Mesenchymal stem cell (in vitro differentiated cells and primary cell): ENCODE data around the gene PCDH10.

ENCODE experiments used
- DNase-seq: peaks from one replicate; pipeline ENCODE4 v3.0.0-alpha.2; 2013
- H2AFZ ChIP-seq: one replicate; pipeline ENCODE4 v1.6.1; 2013; ENCODE audit warnings: low read depth, mild to moderate bottlenecking, control low read depth, inconsistent platforms, low read length, moderate library complexity
- H2AK5ac ChIP-seq: 2 replicates; pipeline ENCODE4 v1.6.1; 2013; ENCODE audit warnings: low read length, moderate library complexity, mild to moderate bottlenecking, inconsistent platforms; ENCODE audit not compliant: severe bottlenecking
- H2BK120ac ChIP-seq: one replicate; pipeline ENCODE4 v1.6.1; 2013; ENCODE audit warnings: low read depth, mild to moderate bottlenecking, inconsistent platforms, low read length, moderate library complexity
- H2BK12ac ChIP-seq, 2 experiments: one replicate each; pipeline ENCODE4 v1.6.1; 2013; ENCODE audit warnings: inconsistent platforms in 2 of 2, low read length in 2 of 2, mild to moderate bottlenecking in 2 of 2, moderate library complexity in 2 of 2, control low read depth in 1 of 2
- H2BK15ac ChIP-seq: one replicate; pipeline ENCODE4 v1.6.1; 2013; ENCODE audit warnings: mild to moderate bottlenecking, low read depth, inconsistent platforms; ENCODE audit not compliant: poor library complexity, severe bottlenecking
- H2BK5ac ChIP-seq: 2 replicates; pipeline ENCODE4 v1.6.1; 2013; ENCODE audit warnings: low read depth, mild to moderate bottlenecking, low read length, control low read depth, inconsistent platforms; ENCODE audit not compliant: poor library complexity, severe bottlenecking
- H3K14ac ChIP-seq, 2 experiments: one replicate each; pipeline ENCODE4 v1.6.1; 2013; ENCODE audit warnings: inconsistent platforms in 2 of 2, low read length in 2 of 2, control low read depth in 1 of 2, mild to moderate bottlenecking in 1 of 2, moderate library complexity in 1 of 2
- H3K18ac ChIP-seq, 2 experiments: one replicate each; pipeline ENCODE4 v1.6.1; 2013; ENCODE audit warnings: inconsistent platforms in 2 of 2, low read length in 2 of 2, control low read depth in 1 of 2, low read depth in 1 of 2, mild to moderate bottlenecking in 1 of 2
- H3K23ac ChIP-seq, 2 experiments: one replicate each; pipeline ENCODE4 v1.6.1; 2013; ENCODE audit warnings: inconsistent platforms in 2 of 2, low read length in 2 of 2, mild to moderate bottlenecking in 2 of 2, moderate library complexity in 2 of 2, control low read depth in 1 of 2
- H3K27ac ChIP-seq: 2 replicates; pipeline ENCODE4 v1.5.1; 2013; ENCODE audit warnings: mild to moderate bottlenecking, moderate library complexity, low read length, control low read depth, inconsistent platforms; ENCODE audit not compliant: poor library complexity, severe bottlenecking
- H3K27me3 ChIP-seq, 2 experiments: 2 replicates each; pipeline versions ENCODE4 v1.6.1 to v1.7.0; 2013; ENCODE audit warnings: low read length in 2 of 2, mild to moderate bottlenecking in 2 of 2, moderate library complexity in 2 of 2, control low read depth in 1 of 2, inconsistent platforms in 1 of 2; ENCODE audit not compliant: control insufficient read depth in 1 of 2, insufficient read depth in 1 of 2
- H3K36me3 ChIP-seq, 2 experiments: 2 replicates each; pipeline versions ENCODE4 v1.6.1 to v1.7.0; 2013; ENCODE audit warnings: low read length in 2 of 2, control low read depth in 1 of 2, inconsistent platforms in 1 of 2, low read depth in 1 of 2, mild to moderate bottlenecking in 1 of 2; ENCODE audit not compliant: insufficient read depth in 2 of 2, control insufficient read depth in 1 of 2
- H3K4ac ChIP-seq, 2 experiments: one replicate each; pipeline ENCODE4 v1.6.1; 2013; ENCODE audit warnings: inconsistent platforms in 2 of 2, low read length in 2 of 2, mild to moderate bottlenecking in 2 of 2, moderate library complexity in 2 of 2, control low read depth in 1 of 2, low read depth in 1 of 2
- H3K4me1 ChIP-seq: 2 replicates; pipeline ENCODE4 v1.6.1; 2013; ENCODE audit warnings: low read depth, low read length, control low read depth; ENCODE audit not compliant: control insufficient read depth, insufficient read depth
- H3K4me2 ChIP-seq: 2 replicates; pipeline ENCODE4 v1.6.1; 2013; ENCODE audit warnings: low read length, mild to moderate bottlenecking, inconsistent platforms; ENCODE audit not compliant: poor library complexity, severe bottlenecking
- H3K4me3 ChIP-seq, 2 experiments: 2 replicates each; pipeline versions ENCODE4 v1.5.1 to v1.7.0; 2013; ENCODE audit warnings: low read length in 2 of 2, mild to moderate bottlenecking in 2 of 2, control low read depth in 1 of 2, low read depth in 1 of 2; ENCODE audit not compliant: insufficient read depth in 1 of 2
- H3K79me1 ChIP-seq: replicated peaks from 2 replicates; pipeline ENCODE4 v1.6.1; 2013; ENCODE audit warnings: mild to moderate bottlenecking, control low read depth, low read length, inconsistent platforms; ENCODE audit not compliant: poor library complexity, severe bottlenecking
- H3K9ac ChIP-seq: 2 replicates; pipeline ENCODE4 v1.7.0; 2013; ENCODE audit warnings: mild to moderate bottlenecking, low read length, moderate library complexity
- H3K9me3 ChIP-seq: 2 replicates; pipeline ENCODE4 v1.7.0; 2013; ENCODE audit warnings: mild to moderate bottlenecking, low read length; ENCODE audit not compliant: control insufficient read depth
- H4K8ac ChIP-seq: one replicate; pipeline ENCODE4 v1.6.1; 2013; ENCODE audit warnings: inconsistent platforms, mild to moderate bottlenecking, low read length, moderate library complexity
- H4K91ac ChIP-seq: one replicate; pipeline ENCODE4 v1.6.1; 2013; ENCODE audit warnings: mild to moderate bottlenecking, low read length, inconsistent platforms
- WGBS: methylation state at CpG from one replicate; pipeline ENCODE4 v1.1.7; 2013; ENCODE audit warnings: mixed read lengths; 5-methylcytosine and 5-hydroxymethylcytosine counted together

The PCDH10 gene

GRCh38 chr4:133154725-133155124, 5.6 kb downstream of the PCDH10 start:
- WGBS, result 44% methylated on average over 3 of the region's 4 CpGs
- H4K8ac ChIP-seq, result no peak overlapping the region
- no peaks in the 10 kb centered on the region for H3K9me3 ChIP-seq
- no peak overlapping the region for H3K23ac ChIP-seq
- H2AK5ac ChIP-seq, result no peak overlapping the region
- no peak overlapping the region for H2AFZ ChIP-seq
- H2BK15ac ChIP-seq, result no peak overlapping the region
- no peak overlapping the region for H3K14ac ChIP-seq
- no peaks in the 10 kb centered on the region for H3K79me1 ChIP-seq
- H2BK120ac ChIP-seq, result no peak overlapping the region
- DNase-seq, result peak; percentile 52
- H4K91ac ChIP-seq, result no peak overlapping the region
- H3K18ac ChIP-seq, result no peak overlapping the region
- no peak overlapping the region for H3K4me3 ChIP-seq
- peaks cover 26% of the 10 kb centered on the region for H3K4me1 ChIP-seq
- H3K4ac ChIP-seq, result no peak overlapping the region
- H2BK12ac ChIP-seq, result no peak overlapping the region
- no peak overlapping the region for H3K9ac ChIP-seq
- no peak overlapping the region for H3K4me2 ChIP-seq
- no peak overlapping the region for H3K27ac ChIP-seq
- peaks cover 13 to 52% of the 10 kb centered on the region in 2 experiments for H3K27me3 ChIP-seq
- no peaks in the 10 kb centered on the region for H3K36me3 ChIP-seq
- H2BK5ac ChIP-seq, result no peak overlapping the region

GRCh38 chr4:133156096-133156495, 7.0 kb downstream of the PCDH10 start:
- peak overlapping the region in 1 of 2 experiments; percentile 40 for H3K18ac ChIP-seq
- peak overlapping the region; percentile 77 for H2AFZ ChIP-seq
- no peak overlapping the region for H2AK5ac ChIP-seq
- H2BK5ac ChIP-seq, result peak overlapping the region; percentile 76
- H3K14ac ChIP-seq, result peak overlapping the region in 1 of 2 experiments; percentile 32
- H3K9ac ChIP-seq, result no peak overlapping the region
- H4K8ac ChIP-seq, result no peak overlapping the region
- 68% methylated on average over 5 of the region's 5 CpGs for WGBS
- H3K4me1 ChIP-seq, result peaks cover 16% of the 10 kb centered on the region
- H3K4ac ChIP-seq, result peak overlapping the region in 1 of 2 experiments; percentile 41
- no peak overlapping the region for H3K23ac ChIP-seq
- H3K79me1 ChIP-seq, result no peaks in the 10 kb centered on the region
- H3K9me3 ChIP-seq, result no peaks in the 10 kb centered on the region
- H3K36me3 ChIP-seq, result no peaks in the 10 kb centered on the region
- no peak overlapping the region for H2BK12ac ChIP-seq
- H3K27ac ChIP-seq, result no peak overlapping the region
- H2BK15ac ChIP-seq, result no peak overlapping the region
- no peak overlapping the region for H3K4me3 ChIP-seq
- no peak overlapping the region for H4K91ac ChIP-seq
- peak; percentile 38 for DNase-seq
- peaks cover 6 to 38% of the 10 kb centered on the region in 2 experiments for H3K27me3 ChIP-seq
- H3K4me2 ChIP-seq, result no peak overlapping the region
- H2BK120ac ChIP-seq, result no peak overlapping the region

- H3K23ac ChIP-seq, result no peak overlapping the region
- H3K36me3 ChIP-seq, result no peaks in the 10 kb centered on the region
- H3K27me3 ChIP-seq, result peaks cover under 1 to 33% of the 10 kb centered on the region in 2 experiments
- H3K18ac ChIP-seq, result no peak overlapping the region
- no peak overlapping the region for H2AFZ ChIP-seq
- no peak overlapping the region for H4K91ac ChIP-seq
- H3K4me3 ChIP-seq, result no peak overlapping the region
- no peak overlapping the region for H3K4ac ChIP-seq
- H2BK15ac ChIP-seq, result no peak overlapping the region
- H3K4me2 ChIP-seq, result no peak overlapping the region
- WGBS, result no CpG with 5 or more reads among the region's 2 CpGs
- H3K27ac ChIP-seq, result no peak overlapping the region
- no peak overlapping the region for H4K8ac ChIP-seq
- H2BK120ac ChIP-seq, result no peak overlapping the region
- no peaks in the 10 kb centered on the region for H3K79me1 ChIP-seq
- no peak for DNase-seq
- no peak overlapping the region for H3K14ac ChIP-seq
- peaks cover 11% of the 10 kb centered on the region for H3K4me1 ChIP-seq
- H2BK5ac ChIP-seq, result no peak overlapping the region
- no peak overlapping the region for H3K9ac ChIP-seq
- no peak overlapping the region for H2AK5ac ChIP-seq
- H3K9me3 ChIP-seq, result no peaks in the 10 kb centered on the region
- no peak overlapping the region for H2BK12ac ChIP-seq
Measured at GRCh38 chr4:133156556-133156955, 7.5 kb downstream of the PCDH10 start.

GRCh38 chr4:133157460-133158160, 8.5 kb downstream of the PCDH10 start:
- 97% methylated on average over 3 of the region's 5 CpGs for WGBS
- no peak overlapping the region for H3K4ac ChIP-seq
- H2BK120ac ChIP-seq, result no peak overlapping the region
- no peak overlapping the region for H4K8ac ChIP-seq
- H3K14ac ChIP-seq, result no peak overlapping the region
- H2AFZ ChIP-seq, result no peak overlapping the region
- no peak overlapping the region for H3K18ac ChIP-seq
- no peak overlapping the region for H2AK5ac ChIP-seq
- no peak overlapping the region for H3K27ac ChIP-seq
- H2BK15ac ChIP-seq, result no peak overlapping the region
- no peak overlapping the region for H3K9ac ChIP-seq
- no peak overlapping the region for H2BK12ac ChIP-seq
- no peak overlapping the region for H4K91ac ChIP-seq
- H3K4me3 ChIP-seq, result no peak overlapping the region
- no peaks in the 10 kb centered on the region for H3K9me3 ChIP-seq
- no peak for DNase-seq
- peaks cover 0 to 23% of the 10 kb centered on the region in 2 experiments for H3K27me3 ChIP-seq
- H2BK5ac ChIP-seq, result no peak overlapping the region
- H3K36me3 ChIP-seq, result no peaks in the 10 kb centered on the region
- no peak overlapping the region for H3K4me2 ChIP-seq
- H3K79me1 ChIP-seq, result no peaks in the 10 kb centered on the region
- H3K23ac ChIP-seq, result no peak overlapping the region
- peaks cover under 1% of the 10 kb centered on the region for H3K4me1 ChIP-seq
